Forelimb muscle (tissue), 1 donor: ENCODE data around the gene COQ8A. TPM values are rescaled to one million over a fixed set of nuclear protein-coding genes. Genes with fewer than 3 reads are reported as not detected.

ENCODE experiments used
- DNase-seq: peaks from one replicate; pipeline ENCODE4 v3.0.0-alpha.2; 2013; ENCODE audit warnings: low read depth
- polyA plus RNA-seq: library from polyadenylated mRNA; unstranded; fragments of 120-200 nt; gene quantifications from one replicate; pipeline ENCODE4 v1.2.1, GENCODE V29; 2013; ENCODE audit not compliant: insufficient read length

Gene COQ8A
- polyA plus RNA-seq, 1 donor: 78.1 TPM

DNA sequence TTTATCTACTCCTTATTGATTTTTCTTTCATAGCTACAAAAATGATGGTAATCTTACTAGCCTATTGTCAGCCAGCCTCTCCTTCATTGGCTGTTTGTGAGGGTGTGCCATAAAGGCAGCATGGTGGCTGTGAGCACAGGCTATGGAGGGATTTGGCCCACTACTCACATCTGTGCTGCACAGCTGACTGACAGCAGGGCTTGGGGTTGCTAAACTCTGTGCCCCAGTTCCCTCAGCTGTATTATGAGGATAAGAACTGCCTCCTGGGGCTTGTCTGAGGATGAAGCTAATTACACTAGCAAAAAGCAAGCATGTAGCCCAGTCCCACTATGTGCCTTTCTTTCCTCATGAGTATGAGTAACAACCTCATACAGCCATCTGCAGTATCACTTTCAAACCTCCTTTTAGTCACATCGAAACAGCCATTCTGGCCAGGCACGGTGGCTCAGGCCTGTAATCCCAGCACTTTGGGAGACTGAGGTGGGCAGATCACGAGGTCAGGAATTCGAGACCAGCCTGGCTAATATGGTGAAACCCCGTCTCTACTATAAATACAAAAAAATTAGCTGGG lies 66.2 kb downstream of the COQ8A start:
- DNase-seq: no peak

- no peak for DNase-seq
Measured at GRCh38 chr1:227009937-227010336, 69.8 kb downstream of the COQ8A start.

GRCh38 chr1:227010645-227011044 lies 70.6 kb downstream of the COQ8A start:
- no peak for DNase-seq

DNA sequence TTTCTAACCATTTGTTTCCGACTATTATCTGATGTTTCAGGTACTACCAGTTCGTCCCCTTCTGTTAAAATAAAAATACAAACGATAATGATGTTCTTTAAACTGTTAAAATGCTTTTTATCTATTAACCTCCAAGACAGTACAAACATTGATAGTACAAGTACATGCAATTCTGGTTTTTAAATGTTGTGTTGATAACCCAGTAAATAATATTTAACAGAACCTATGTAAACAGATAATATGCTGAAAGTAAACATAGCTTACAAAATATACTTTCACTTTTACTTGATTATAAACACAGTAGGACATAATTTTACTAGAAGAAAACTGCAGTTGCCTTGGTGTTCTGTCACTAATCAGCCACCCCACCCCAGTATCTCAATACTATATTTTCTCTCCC lies 76.9 kb downstream of the COQ8A start:
- DNase-seq: no peak

GRCh38 chr1:227032396-227032795 lies 92.3 kb downstream of the COQ8A start:
- no peak for DNase-seq

DNA sequence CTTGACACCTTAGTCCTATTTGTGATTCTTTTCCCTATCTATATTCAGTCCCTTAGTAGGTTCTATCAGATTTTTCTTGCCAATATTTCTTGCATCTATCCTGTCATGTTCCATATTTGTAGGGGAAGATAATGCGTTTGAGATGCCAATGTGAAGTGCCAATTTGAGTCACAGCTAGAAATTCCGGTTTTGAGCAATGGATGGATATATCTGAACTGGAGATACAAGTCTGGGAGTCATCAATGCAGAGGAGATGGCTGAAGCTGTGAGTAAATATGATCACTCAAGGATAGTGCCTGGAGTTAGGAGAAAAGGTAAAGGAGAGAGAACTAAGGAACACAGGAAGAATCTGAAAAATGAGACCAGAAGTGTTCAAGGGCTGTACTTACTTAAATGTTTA lies 93.8 kb downstream of the COQ8A start:
- DNase-seq: no peak

- no peak for DNase-seq
Measured at GRCh38 chr1:227035316-227035715, 95.2 kb downstream of the COQ8A start.

- no peak for DNase-seq
Measured at GRCh38 chr1:227037121-227037520, 97.0 kb downstream of the COQ8A start.

Other genes with a start within 250 kb of the COQ8A start
- 18.9 TPM for gene ITPKB, start 201.0 kb upstream of the COQ8A start, polyA plus RNA-seq
- 122 TPM for gene PSEN2, start 69.7 kb upstream of the COQ8A start, polyA plus RNA-seq